Suppressor macrophage treated with lipopolysaccharide for 1 hour (primary cell): ENCODE measurements around the gene FLACC1.
"Not testable (repeated sequence)": the region's sequence is repeated elsewhere in the genome, so short reads cannot be mapped to it uniquely, and the experiment has no call there.

Experiments used
- DNase-seq, 3 donors: peaks; one replicate each; pipeline ENCODE4 v3.0.0-alpha.2; 2020 to 2022

The FLACC1 gene, protein sequence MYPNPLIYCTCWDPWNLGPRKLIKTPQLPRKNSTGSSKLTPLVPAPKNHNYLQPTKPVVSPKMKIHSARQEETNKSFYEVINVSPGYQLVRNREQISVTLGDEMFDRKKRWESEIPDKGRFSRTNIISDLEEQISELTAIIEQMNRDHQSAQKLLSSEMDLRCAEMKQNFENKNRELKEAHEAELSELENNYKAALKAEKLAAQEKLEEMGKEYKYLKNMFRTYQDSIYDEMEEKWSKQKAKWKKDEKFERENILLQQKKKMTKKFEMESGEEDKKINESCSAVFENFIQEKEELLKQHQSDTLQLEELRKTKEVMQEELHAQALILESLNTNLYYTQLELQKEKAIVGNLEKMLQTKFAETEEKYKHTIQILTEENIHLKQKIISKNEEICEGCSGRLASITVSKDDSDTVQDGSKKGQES

DNA sequence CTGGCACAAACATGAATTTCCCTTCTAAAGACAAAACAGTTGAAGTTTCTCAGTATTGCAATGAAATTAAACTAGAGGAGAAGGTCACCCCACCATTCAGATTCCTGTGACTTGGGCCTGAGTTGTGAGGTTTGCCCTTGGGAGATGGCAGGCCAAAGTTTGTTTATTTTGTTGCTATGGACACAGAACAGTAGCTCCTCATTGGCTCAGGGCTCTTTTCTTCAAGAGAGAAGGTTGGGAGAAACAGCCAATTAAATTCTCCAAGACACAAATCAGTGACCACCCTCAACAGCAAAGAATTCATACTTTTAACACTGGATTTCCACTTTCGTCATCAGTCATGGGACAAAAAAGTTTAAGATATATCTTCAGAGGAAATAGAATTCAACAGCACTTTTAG is at the start of gene FLACC1:
TSS of gene FLACC1 (minus strand) at position 125 of the 400 bp plus-strand sequence. CDS start 5,941 bp downstream, outside the sequence.
- DNase-seq = peak in 1 of 3 donors; percentile 3

DNA sequence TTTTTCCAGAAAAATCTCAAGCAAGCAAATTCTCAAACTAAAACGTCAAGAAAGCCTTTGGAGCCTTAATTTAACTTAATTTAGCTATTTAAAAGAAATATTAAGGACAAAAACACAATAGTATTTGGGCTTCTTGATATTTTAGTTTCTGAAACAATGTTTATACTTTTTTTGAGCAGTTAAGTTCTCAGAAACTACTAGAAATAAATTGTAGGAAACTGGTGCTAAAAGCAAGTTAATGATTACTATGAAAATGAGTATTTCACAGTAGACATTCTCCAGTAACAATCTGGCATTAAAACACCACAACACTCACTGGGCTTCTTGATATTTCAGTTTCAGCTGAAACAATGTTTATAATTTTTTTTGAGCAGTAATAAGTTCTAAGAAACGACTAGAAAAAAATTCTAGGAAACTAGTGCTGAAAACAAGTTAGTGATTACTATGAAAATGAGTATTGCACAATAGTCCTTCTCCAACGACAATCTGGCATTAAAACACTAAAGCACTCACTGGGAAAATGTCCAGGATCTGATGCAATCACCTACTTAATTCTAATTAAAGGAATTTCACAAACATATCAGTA is 49.0 kb upstream of the FLACC1 start:
- DNase-seq = peak; percentile 12 to 50 (median 30)

DNA sequence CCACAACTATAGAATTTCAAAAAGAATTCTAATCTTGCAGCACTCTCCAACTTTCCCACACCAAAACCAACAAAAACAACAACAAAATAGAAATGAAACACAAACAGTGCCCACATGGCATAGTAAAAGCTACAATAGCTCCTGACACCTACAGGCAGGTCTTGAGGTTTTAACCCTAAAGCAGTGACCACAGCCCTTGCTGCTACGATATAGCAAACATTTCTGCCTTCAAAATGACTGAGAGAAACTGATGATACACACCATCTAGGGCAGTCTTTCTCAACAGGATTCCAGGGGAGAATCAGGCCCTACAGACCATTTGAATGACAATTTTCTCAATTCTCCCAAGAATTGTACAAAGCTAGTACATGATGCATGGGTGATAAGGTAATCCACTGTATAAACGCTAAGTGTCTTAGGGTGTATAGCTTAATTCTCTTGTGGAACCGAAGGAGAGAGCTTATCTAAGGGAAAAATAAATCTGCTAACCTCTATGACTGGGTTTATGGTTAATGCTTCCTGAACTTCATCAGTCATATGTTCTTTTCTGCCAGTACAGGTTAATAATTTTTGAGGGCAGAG is 47.6 kb upstream of the FLACC1 start:
- no peak for DNase-seq

DNA sequence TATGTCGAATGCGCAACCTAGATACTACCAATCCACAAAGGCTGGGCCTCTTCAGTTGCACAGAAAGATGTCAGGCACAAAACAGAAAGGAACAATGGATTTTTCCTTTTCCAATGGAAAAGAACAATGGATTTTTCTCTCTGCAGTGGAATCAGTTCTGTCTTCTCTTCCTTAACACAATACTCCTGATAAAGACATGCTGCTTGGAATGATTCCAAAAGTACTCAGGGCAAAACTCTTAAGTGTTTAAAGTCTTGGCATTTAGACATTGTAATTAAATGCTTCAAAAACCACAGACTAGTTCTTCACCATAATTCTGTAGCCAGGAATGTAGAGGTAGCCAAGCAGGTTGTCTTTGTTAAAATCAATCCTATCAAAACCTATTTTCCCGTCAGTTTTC is 46.7 kb upstream of the FLACC1 start:
- DNase-seq = no peak

DNA sequence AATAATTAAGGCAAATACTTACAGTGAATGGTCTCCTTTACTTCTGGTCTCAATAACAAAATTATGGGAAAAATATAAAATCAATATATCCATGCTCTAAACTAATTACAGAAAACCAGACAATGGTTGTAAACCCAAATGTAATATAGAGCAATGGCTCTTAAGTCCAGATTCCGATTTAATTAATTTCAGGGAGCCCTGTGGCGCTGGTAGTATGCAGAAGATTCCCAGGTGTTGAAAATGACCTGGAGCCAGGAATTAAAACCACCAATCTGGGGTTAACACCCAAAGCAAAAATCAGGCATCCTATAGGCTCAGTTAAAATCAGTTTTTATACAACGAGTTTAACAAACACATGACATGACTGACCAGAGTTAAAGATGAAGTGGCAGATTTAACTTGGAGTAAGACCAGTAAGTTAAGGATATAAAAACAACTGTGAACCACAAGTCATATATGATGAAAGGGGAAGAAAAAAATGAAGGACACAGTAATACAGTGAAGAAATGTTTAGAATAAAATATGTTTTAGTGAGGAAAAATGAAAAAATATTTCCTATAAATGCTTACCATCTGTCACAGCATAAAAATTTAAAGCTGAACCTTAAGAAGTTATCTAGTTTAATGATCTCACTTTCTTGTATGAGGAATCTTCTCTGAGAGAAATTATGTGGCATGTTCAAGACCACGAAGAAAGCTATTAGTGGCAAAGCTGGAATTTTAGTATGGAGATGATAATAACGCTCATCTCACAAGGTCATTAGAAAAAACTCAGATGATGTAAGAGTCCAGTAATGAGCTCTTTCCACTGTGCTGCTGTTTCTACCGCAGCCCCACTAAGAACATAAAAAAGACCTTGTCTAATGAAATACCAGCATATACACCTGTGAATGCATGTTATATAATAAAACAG is 45.8 kb upstream of the FLACC1 start:
- no peak for DNase-seq

DNA sequence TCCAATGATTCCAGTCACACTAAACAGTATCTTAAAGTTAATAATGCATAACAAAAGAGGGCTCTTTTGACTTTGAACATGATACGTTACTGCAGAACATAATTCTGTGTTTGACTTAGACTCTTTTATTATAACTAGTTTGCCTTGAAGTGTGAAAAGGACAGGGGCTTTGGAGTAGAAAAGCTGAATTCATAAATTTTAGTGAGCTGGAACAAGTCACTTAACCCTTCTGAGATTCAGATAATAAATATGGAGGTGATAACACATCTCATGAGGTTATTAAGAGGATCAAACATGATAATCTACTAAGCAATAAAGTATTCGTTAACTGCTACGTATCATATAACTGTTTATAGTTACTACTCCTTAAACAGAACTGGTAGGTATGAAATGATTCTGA is 44.7 kb upstream of the FLACC1 start:
- DNase-seq = no peak

DNA sequence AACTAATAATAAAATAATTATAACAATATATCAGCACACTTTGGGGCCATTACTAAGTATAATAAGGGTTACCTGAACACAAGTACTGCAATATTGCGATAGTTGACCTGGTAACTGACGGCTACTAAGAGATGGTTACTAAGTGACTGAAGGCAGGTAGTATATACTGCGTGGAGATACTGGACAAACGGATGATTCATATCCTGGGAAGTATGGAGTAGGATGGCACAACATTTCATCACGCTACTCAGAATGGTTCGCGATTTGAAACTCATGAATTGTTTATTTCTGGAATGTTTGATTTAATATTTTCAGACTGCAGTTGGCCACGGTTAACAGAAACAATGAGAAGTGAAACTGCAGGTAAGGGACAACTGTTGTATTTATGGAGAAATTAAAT is 39.5 kb upstream of the FLACC1 start:
- no peak for DNase-seq

DNA sequence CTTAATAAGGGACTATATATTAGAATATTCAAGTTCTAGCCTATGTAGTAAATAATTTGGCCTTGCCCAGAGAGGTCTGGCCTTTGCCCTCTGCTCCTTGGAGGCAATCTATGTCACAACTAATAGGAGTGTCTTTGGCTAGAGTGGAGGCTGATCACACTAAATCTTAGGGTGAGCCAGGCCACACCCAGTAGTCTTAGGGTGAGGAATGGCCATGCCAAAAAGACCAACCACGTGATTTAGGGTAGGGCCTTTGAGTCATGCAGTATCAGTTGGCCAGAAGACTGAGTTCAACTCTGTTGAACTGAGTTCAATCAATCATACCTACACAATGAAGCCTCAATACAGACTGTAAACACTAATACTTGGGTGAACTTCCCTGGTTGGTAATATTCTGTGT is 26.0 kb upstream of the FLACC1 start:
- DNase-seq = no peak

DNA sequence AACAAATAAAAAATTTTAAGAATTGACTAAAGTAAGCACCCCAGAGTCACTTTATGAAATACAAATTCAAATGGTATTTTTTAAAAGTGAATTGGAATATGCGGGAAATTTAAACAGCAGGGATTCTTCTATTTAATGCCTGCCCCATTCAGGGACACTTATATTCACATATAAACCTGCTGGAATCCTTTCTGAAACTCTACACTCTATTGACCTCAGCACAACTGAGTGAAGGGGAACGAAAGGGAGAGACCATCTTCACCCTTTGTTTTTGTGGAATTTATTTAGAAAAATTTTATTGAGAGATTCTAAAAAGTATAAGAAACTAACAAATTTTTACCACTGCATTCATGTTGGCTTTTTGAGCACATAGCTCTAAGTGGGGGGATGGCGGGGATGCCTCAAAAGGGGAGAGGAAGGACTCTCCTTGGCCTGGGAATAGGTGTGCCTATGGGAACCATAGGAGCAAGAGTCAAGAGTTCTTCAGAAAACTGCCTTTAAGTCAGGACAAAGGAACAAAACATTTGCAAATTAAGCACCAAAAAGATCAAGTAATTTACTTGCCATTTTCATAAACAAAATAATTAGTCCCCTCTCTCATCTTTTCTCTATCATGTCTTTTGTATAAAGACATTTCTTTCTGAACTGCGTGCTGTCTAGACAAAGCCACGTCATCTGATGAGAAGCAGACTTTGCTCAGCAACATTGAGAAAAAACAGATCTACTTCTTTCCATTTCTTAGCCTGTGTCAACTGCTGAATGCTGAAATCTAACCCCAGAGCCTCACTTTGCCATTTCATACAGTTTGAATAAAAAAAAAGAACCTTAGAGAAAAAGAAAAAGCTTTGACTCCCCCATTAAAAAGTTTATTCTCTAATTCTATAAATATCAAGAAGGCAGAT is 21.6 kb upstream of the FLACC1 start:
- DNase-seq = no peak

DNA sequence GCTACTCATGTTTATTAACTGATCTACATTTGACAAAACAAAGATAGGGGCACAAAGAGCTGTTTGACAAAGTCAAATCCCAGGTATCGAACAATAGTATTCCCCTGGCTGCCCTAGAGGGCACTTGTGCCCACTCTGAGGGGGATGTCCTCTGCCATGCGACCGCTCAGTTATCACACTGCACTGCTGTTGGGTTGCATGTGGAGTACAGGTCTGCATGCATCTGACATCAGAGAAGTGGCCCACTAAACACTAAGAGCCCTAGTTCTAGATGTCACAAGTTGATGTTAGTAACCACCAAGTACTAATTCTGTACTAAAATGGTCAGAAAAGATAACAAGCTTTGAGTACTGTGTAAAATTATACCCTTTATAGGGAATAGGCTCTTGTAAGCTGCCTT is 20.1 kb upstream of the FLACC1 start:
- no peak for DNase-seq

DNA sequence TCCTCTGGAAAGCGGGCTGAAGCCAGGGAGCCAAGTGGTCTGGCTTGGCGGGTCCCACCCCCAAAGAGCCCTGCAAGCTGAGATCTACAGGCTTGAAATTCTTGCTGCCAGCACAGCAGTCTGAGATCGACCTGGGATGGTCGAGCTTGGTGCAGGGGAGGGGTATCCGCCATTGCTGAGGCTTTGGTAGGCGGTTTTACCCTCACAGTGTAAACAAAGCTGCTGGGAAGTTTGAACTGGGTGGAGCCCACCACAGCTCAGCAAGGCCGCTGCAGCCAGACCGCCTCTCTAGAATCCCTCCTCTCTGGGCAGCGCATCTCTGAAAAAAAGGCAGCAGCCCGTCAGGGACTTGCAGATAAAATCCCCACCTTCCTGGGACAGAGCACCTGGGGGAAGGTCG is 12.6 kb upstream of the FLACC1 start:
- DNase-seq = no peak

DNA sequence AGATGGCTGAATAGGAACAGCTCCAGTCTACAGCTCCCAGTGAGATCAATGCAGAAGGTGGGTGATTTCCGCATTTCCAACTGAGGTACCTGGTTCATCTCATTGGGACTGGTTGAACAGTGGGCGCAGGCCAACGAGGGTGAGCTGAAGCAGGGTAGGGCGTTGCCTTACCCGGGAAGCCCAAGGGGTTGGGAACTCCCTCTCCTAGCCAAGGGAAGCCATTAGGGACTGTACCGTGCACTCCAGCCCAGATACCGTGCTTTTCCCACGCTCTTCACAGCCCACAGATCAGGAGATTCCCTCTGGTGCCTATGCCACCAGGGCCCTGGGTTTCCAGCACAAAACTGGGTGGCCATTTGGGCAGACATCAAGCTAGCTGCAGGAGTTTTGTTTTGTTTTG is 12.2 kb upstream of the FLACC1 start:
- not testable (repeated sequence) for DNase-seq

DNA sequence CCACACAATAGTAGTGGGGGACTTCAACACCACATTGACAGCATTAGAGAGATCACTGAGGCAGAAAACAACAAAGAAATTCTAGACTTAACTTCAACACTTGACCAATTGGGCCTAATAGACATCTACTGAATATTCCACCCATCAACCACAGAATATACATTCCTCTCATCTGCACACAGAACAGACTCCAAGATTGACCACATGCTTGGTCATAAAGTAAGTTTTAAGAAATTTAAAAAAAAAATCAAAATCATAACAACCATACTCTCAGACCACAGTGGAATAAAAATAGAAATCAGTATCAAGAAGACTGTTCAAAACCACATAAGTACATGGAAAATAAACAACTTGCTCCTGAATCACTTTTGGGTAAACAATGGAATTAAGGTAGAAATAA is 9.0 kb upstream of the FLACC1 start:
- no peak for DNase-seq

DNA sequence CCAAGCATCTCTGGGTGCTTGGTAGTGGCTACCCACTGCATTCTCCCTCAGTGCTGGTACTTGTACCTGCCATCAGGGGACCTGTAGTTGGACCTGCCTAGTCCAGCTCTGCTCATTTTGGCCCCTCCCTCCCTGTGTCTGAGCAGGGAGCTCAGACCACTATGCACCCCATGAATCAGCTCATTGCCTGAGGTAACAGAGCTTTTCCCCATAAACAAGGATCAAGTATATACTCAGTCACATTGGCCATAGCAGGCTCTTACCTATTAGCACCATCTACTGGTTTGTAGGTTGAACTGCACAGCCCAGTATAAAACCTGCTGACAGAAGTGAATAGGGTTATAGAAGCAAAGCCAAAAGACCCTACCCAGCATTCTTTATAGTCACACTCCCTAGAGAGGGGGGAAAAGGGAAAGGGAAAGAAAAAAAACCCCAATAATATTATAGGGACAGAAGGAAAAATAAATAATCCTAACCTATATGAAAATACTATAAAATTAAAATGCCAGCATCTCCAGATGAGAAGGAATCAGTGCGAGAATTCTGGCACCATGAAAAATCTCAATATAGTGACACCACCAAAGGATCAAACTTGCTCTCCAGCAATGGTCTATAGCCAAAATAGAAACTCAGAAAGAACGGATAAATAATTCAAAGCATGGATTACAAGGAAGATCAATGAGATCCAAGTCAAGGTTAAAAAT is 6.9 kb upstream of the FLACC1 start:
- DNase-seq = peak; percentile 59 to 78 (median 67)

DNA sequence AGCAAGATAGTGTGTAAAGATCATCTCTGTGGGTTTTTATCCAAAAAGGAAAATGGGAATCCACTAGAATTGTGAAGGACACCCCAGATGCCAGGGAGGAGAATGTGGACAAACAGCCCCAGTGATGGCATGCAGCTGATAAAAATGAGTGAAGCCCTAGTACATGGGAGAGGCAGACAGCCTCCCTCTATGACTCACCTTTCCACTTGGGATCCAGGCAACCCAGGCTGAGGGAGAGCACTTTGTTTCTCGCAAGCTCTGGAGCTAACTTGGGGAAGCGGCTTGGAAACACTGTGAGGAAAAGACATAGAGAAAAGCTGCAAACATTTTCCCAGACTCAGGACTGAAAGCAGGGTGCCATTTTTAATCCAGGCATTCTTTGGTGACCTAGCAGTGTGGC is 5.3 kb upstream of the FLACC1 start:
- DNase-seq = no peak

DNA sequence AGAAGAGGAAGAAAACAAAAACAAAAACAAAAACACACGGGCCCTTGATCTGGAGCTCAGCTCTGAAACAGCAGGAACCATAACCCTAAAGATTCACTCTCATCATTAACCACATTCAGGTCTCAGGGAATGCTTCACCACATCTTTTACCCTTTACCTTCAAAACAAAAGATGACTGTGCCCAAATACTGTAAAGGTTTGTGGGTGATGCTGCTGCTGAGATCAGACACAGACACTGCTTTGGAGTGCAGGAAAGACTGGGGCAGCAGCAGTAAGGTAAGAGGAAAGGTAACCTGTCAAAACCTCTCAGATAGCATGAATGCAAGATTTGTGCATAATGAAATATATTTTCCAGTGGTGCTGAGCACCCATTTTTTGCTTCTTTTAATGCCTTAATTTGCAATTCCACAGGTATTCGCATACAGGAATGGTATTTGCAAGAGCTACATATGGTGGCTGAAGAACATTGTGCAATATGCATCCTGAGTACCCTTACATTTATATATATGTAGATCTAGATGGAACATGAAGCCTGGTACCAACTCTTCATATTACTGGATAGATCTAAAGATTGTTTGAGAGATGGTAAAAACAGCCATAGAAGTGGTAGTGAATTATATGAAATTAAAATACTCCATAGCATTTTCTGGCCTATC is 4.1 kb upstream of the FLACC1 start:
- DNase-seq = no peak

DNA sequence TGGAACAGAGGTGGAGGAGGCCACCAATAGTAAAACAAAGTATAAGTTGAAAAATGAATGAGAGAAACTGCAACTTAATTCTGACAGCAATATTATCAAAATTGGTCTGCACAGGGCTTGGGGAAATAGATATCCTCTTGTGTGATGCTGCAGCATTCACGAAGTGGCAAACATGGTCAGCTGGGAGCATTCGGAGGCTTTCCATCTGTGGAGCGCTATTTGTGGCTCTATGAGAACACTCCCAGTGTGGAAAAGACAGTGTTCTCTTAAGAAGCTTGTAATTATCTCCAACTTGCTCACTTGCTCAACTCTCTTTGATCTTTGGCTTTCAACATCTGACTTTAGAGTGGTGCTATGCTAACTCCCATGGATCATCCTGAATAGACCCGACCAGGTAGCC is 3.1 kb upstream of the FLACC1 start:
- no peak for DNase-seq

DNA sequence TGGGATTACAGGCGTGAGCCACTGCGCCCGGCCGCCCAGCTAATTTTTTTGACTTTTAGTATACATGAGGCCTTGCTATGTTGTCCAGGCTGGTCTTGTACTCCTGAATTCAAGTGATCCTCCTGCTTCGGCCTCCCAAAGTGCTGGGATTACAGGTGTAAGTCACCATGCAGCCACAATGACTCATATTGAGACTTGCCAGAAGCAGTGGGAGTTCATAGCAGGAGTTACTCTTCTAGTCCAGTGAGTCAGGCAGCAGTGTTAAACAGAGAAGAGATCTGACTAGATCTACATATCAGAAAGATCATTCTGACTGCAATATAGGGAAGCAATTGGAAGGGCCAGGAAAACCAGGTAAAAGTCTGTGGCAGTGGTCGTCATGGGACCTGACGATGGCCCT is 1.5 kb upstream of the FLACC1 start:
- DNase-seq = peak; percentile 13 to 60 (median 57)

DNA sequence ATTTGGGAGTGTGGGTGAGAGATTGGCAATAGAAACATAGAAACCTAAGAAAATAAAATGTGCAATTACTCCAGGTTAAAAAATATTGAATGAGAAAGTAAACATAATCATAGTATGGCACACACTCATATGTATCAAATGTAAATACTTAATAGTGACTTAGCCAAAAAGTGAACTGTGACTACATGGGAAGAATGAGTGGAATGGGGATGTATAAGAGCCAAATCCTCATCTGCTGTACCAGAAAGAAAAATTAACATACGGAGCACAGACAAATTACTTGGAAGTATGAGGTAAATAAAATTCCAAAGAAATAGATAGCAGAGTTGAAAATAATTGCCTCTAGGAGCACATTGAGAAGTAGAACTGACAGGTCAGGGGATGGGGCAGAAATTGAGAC is 4.0 kb downstream of the FLACC1 start:
- DNase-seq = no peak

DNA sequence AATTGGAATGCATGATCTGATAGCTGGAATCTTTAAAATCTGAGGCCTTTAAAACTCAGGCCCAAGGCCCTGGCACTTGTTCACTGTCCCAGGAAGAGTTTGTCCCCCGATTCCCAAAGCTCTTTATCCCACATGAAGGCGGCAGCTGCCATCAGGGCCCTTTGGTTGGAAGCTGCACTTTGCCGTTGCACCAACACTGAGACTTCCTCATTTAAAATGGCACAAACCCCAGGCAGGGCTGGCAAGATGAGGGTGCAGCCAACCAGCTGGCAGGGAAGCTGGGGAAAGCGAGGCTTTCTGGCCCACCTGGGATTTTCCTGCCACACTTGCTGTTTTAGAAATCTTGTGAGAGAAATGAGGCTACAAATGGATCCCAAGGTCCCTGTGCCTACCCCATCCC is 6.3 kb downstream of the FLACC1 start:
- DNase-seq = no peak

DNA sequence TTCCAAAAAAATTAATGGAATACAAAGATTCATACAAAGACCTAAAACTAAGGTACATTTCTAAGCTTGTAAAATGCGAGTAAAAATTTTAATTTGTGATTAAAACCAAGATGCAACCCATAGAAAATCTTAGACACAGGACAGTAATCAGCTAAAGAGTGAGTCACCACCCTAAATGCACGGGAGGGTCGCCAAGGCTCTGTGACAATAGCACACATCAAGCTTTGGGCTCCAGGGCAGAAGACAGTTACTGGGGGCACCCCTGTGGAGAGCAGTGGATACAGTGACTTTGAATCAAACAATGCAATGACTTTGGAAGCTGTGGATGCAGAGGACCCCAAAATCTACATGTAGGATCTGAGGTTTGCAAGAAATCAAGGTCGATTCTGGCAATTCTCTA is 7.5 kb downstream of the FLACC1 start:
- no peak for DNase-seq
